Camera-type eye (tissue), 1 donor: ENCODE results near the gene PANX3. TPM values are rescaled to one million over a fixed set of nuclear protein-coding genes. Genes with fewer than 3 reads are reported as not detected.

Source experiments
- total RNA-seq: library from RNA; depleted of rRNA; stranded (reverse); fragments of >200 nt; gene quantifications from one replicate; pipeline ENCODE4 v1.2.3, GENCODE V29; 2014

PANX3 gene
- total RNA-seq = not detected

GRCh38 chr11:124611064-124611463 is at the start of gene PANX3:
PANX3 (plus strand) TSS chr11:124611428; CDS start chr11:124611557, 129 bp downstream.

DNA sequence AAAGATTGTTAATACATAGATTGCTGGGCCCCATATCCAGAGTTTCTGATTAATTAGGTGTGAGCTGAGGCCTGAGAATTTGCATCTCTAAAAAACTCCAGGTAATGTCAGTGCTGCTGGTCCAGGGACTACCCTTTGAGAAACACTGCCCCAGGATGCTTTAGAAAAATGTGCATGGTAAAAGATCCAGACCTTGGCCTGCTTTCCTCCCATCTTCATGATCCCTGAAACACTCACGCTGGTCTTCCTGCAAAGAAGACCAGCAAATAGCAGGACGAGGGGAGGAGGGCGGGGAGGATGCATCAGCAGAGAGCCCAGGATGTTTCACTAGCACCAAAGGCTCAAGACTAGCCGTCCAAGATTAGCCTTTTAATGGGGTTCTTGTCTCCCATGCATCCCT is 41.5 kb upstream of the PANX3 start, which contains the start of gene OR8A1:
OR8A1 (plus strand) TSS at position 301 of the 400 bp plus-strand sequence. CDS start 123 bp downstream, outside the sequence.

DNA sequence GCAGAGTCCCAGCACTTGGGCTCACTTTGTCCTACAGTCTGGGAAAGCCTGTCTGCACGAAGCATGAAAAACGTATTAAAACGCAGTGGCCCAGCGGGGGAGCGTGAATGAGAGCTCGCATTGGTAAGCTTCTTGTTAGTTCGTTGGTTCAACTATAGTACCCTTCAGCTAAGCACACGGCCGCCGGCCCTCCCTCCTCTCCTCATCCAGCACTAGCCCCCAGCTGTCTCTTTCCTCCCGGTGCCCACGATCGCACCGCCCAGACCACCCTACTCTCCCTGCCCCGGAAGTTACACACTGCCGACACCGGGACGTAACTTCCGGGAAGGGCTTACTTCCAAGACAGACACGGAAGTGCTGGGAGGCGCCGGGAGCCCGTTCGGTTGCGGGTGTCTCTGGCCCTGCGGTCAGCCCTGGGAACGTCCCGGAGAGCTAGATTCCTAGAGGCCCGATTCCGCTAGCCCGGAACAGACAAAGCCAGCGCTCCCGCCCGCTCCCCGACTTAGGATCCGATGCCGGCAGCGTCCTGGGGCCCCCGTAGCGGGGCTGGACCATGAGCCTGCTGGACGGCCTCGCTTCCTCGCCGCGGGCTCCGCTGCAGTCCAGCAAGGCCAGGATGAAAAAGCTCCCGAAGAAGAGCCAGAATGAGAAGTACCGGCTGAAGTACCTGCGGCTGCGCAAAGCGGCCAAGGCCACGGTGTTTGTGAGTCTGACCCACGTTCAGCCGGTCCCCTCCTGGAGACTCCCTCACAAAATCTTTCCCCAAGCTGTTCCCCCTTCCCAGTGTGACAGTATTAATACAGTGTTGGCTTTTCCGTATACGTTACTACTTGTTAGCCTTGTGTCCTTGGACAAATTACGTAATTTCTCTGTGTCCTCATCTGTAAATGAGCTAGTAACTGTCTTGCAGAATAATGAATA is 11.6 kb downstream of the PANX3 start, which contains the start of gene TBRG1:
TBRG1 (plus strand) TSS at position 334 of the 921 bp plus-strand sequence; CDS start at position 554, 220 bp downstream.

Other genes starting within 250 kb of the PANX3 start
- gene OR8B2, start 226.9 kb upstream of the PANX3 start, total RNA-seq = not detected
- not detected for gene OR8B3, start 212.4 kb upstream of the PANX3 start, total RNA-seq
- not detected for gene OR8B4, start 186.6 kb upstream of the PANX3 start, total RNA-seq
- gene OR8B8, start 165.7 kb upstream of the PANX3 start, total RNA-seq = not detected
- gene OR8B12, start 67.8 kb upstream of the PANX3 start, total RNA-seq = not detected
- gene OR8A1, start 41.4 kb upstream of the PANX3 start, total RNA-seq = not detected
- gene TBRG1, start 11.4 kb downstream of the PANX3 start, total RNA-seq = 24.1 TPM
- gene SIAE, start 62.3 kb downstream of the PANX3 start, total RNA-seq = 7.4 TPM
- gene SPA17, start 62.5 kb downstream of the PANX3 start, total RNA-seq = 7.8 TPM
- gene NRGN, start 128.5 kb downstream of the PANX3 start, total RNA-seq = 1.2 TPM
- 0.55 TPM for gene VSIG2, start 140.8 kb downstream of the PANX3 start, total RNA-seq
- gene ESAM, start 150.9 kb downstream of the PANX3 start, total RNA-seq = 25.6 TPM
- 36.9 TPM for gene MSANTD2, start 189.0 kb downstream of the PANX3 start, total RNA-seq